ENCODE measurements around the gene KRT75.

Gene KRT75

GRCh38 chr12:52439420-52439819, 5.2 kb upstream of the KRT75 start:
- no peak for DNase-seq

GRCh38 chr12:52438305-52439301, 4.4 kb upstream of the KRT75 start:
- DNase-seq: no peak

- DNase-seq: no peak
These were observed 3.3 kb upstream of the KRT75 start for GRCh38 chr12:52437508-52437907.

- DNase-seq: no peak
These were observed 2.8 kb upstream of the KRT75 start for GRCh38 chr12:52436828-52437474.

- DNase-seq: no peak
These were observed 2.0 kb upstream of the KRT75 start for GRCh38 chr12:52436000-52436827.

- no peak for DNase-seq
These were observed 1.5 kb upstream of the KRT75 start for GRCh38 chr12:52435659-52435999.

GRCh38 chr12:52434760-52435530, 774 bp upstream of the KRT75 start:
- DNase-seq: no peak

- no peak for DNase-seq
These were observed 580 bp downstream of the KRT75 start for GRCh38 chr12:52433501-52434080.

GRCh38 chr12:52432559-52433207, 1.5 kb downstream of the KRT75 start:
- DNase-seq: no peak

GRCh38 chr12:52428121-52428520, 6.0 kb downstream of the KRT75 start:
- DNase-seq: no peak

- DNase-seq: no peak
These were observed 7.1 kb downstream of the KRT75 start for GRCh38 chr12:52427083-52427482.

GRCh38 chr12:52426034-52426433, 8.1 kb downstream of the KRT75 start:
- no peak for DNase-seq

- DNase-seq: no peak
These were observed 8.7 kb downstream of the KRT75 start for GRCh38 chr12:52425466-52425865.

GRCh38 chr12:52423661-52424500, 10.3 kb downstream of the KRT75 start:
- peak; percentile 60 for DNase-seq

- no peak for DNase-seq
These were observed 11.1 kb downstream of the KRT75 start for GRCh38 chr12:52423035-52423434.

GRCh38 chr12:52419656-52420055, 14.5 kb downstream of the KRT75 start:
- no peak for DNase-seq

GRCh38 chr12:52418576-52419110, 15.5 kb downstream of the KRT75 start:
- DNase-seq: no peak

- peak; percentile 59 for DNase-seq
These were observed 16.4 kb downstream of the KRT75 start for GRCh38 chr12:52417740-52418139.

GRCh38 chr12:52416795-52417194, 17.4 kb downstream of the KRT75 start:
- DNase-seq: no peak
